ENCODE results near the gene BZW2. TPM values are rescaled to one million over a fixed set of nuclear protein-coding genes. Genes with fewer than 3 reads are reported as not detected.

Gene BZW2
- polyA plus RNA-seq, 1 donor (not counting 4 experiments of a cell fraction or from before 2014, with no cell fraction given): 65.7 TPM

GRCh38 chr7:16712916-16713315 lies 66.9 kb downstream of the BZW2 start:
- TF ChIP-seq EZH2 (IDR thresholded peaks at IDR 0.05; ENCODE audit: low read length): no peak
- TF ChIP-seq CTCF (optimal IDR thresholded peaks at IDR 0.05 in 1 of 3, IDR thresholded peaks at IDR 0.05 in 1 of 3, conservative IDR thresholded peaks at IDR 0.05 in 1 of 3; ENCODE audit: extremely low read depth in 1 of 3, insufficient read depth in 2 of 3, low read length in 3 of 3): no peak
- H2AFZ ChIP-seq (ENCODE audit: control insufficient read depth, low read length): no peak overlapping the region

GRCh38 chr7:16715928-16716327 lies 69.9 kb downstream of the BZW2 start:
- no peaks in the 10 kb centered on the region for H3K27me3 ChIP-seq (ENCODE audit: control insufficient read depth, extremely low read depth, insufficient read depth, low read length)
- no peak for TF ChIP-seq CTCF (optimal IDR thresholded peaks at IDR 0.05 in 1 of 3, IDR thresholded peaks at IDR 0.05 in 1 of 3, conservative IDR thresholded peaks at IDR 0.05 in 1 of 3; ENCODE audit: extremely low read depth in 1 of 3, insufficient read depth in 2 of 3, low read length in 3 of 3)
- no peak for TF ChIP-seq EZH2 (IDR thresholded peaks at IDR 0.05; ENCODE audit: low read length)
- FAIRE-seq (no peak), DNase-seq (ENCODE audit: low read depth, low spot score) (no peak)
- H4K20me1 ChIP-seq (ENCODE audit: control insufficient read depth, extremely low read depth, insufficient read depth, low read length): no peaks in the 10 kb centered on the region
- no peak overlapping the region for H3K4me3 ChIP-seq (ENCODE audit: control insufficient read depth in 2 of 3, extremely low read depth in 1 of 3, insufficient read depth in 2 of 3, low read depth in 1 of 3, low read length in 3 of 3)
- no peaks in the 10 kb centered on the region for H3K9me1 ChIP-seq (ENCODE audit: control insufficient read depth, extremely low read depth, insufficient read depth, low read length)
- no peaks in the 10 kb centered on the region for H3K79me2 ChIP-seq (ENCODE audit: control insufficient read depth, insufficient read depth, low read length)
- H3K9me3 ChIP-seq (ENCODE audit: control insufficient read depth, low read depth, low read length): no peaks in the 10 kb centered on the region
- dilution Hi-C loops (cut with MboI; ENCODE audit: extremely low pct_ligation_motif_present, low sequenced_read_pairs): no loop called here
- no peaks in the 10 kb centered on the region for H3K36me3 ChIP-seq (ENCODE audit: control insufficient read depth in 2 of 2, extremely low read depth in 1 of 2, insufficient read depth in 2 of 2, low read length in 2 of 2)
- no peak overlapping the region for H2AFZ ChIP-seq (ENCODE audit: control insufficient read depth, low read length)
- H3K4me2 ChIP-seq (ENCODE audit: control insufficient read depth, extremely low read depth, insufficient read depth, low read depth, low read length): no peak overlapping the region
- no peaks in the 10 kb centered on the region for H3K4me1 ChIP-seq (ENCODE audit: control insufficient read depth, extremely low read depth, insufficient read depth, low read length)
- H3K9ac ChIP-seq (ENCODE audit: control insufficient read depth, extremely low read depth, insufficient read depth, low read length): no peak overlapping the region
- H3K27ac ChIP-seq (ENCODE audit: control insufficient read depth, insufficient read depth, low read length): no peak overlapping the region

More at GRCh38 chr7:16712916-16713315, 66.9 kb downstream of the BZW2 start:
- H3K79me2 ChIP-seq (ENCODE audit: control insufficient read depth, insufficient read depth, low read length): no peaks in the 10 kb centered on the region
- FAIRE-seq: no peak
- H3K9me1 ChIP-seq (ENCODE audit: control insufficient read depth, extremely low read depth, insufficient read depth, low read length): no peaks in the 10 kb centered on the region
- DNase-seq (ENCODE audit: low read depth, low spot score): no peak
- H3K4me1 ChIP-seq (ENCODE audit: control insufficient read depth, extremely low read depth, insufficient read depth, low read length): no peaks in the 10 kb centered on the region
- no peak overlapping the region for H3K27ac ChIP-seq (ENCODE audit: control insufficient read depth, insufficient read depth, low read length)
- dilution Hi-C loops (cut with MboI; ENCODE audit: extremely low pct_ligation_motif_present, low sequenced_read_pairs): no loop called here
- H4K20me1 ChIP-seq (ENCODE audit: control insufficient read depth, extremely low read depth, insufficient read depth, low read length): no peaks in the 10 kb centered on the region
- no peak overlapping the region for H3K4me2 ChIP-seq (ENCODE audit: control insufficient read depth, extremely low read depth, insufficient read depth, low read depth, low read length)
- no peak overlapping the region for H3K4me3 ChIP-seq (ENCODE audit: control insufficient read depth in 2 of 3, extremely low read depth in 1 of 3, insufficient read depth in 2 of 3, low read depth in 1 of 3, low read length in 3 of 3)
- no peak overlapping the region for H3K9ac ChIP-seq (ENCODE audit: control insufficient read depth, extremely low read depth, insufficient read depth, low read length)
- no peaks in the 10 kb centered on the region for H3K27me3 ChIP-seq (ENCODE audit: control insufficient read depth, extremely low read depth, insufficient read depth, low read length)
- H3K36me3 ChIP-seq (ENCODE audit: control insufficient read depth in 2 of 2, extremely low read depth in 1 of 2, insufficient read depth in 2 of 2, low read length in 2 of 2): no peaks in the 10 kb centered on the region
- H3K9me3 ChIP-seq (ENCODE audit: control insufficient read depth, low read depth, low read length): no peaks in the 10 kb centered on the region
